Endometrial microvascular endothelial cells (primary cell): ENCODE results near the gene NKRF. TPM values are rescaled to one million over a fixed set of nuclear protein-coding genes. Genes with fewer than 3 reads are reported as not detected.
"Not testable (repeated sequence)": the region's sequence is repeated elsewhere in the genome, so short reads cannot be mapped to it uniquely, and the experiment has no call there.

ENCODE experiments used
- in situ Hi-C: cut with HindIII; loops from 2 replicates; pipeline ENCODE4 v1.10.0; 2017; ENCODE audit warnings: low sequenced_read_pairs, low pct_unique_long_range_greater_than_20kb; ENCODE audit errors: inconsistent ontology term
- total RNA-seq: library from RNA; depleted of rRNA; stranded (reverse); fragments of >200 nt; gene quantifications from one replicate; pipeline ENCODE4 v1.2.3, GENCODE V29; 2015; ENCODE audit errors: inconsistent ontology term

The NKRF gene
- total RNA-seq, result 6.0 TPM

GRCh38 chrX:119606280-119607017 lies at the start of gene NKRF:
Gene NKRF (minus strand): TSS chrX:119606424.
- in situ Hi-C loops, result no loop called here

DNA sequence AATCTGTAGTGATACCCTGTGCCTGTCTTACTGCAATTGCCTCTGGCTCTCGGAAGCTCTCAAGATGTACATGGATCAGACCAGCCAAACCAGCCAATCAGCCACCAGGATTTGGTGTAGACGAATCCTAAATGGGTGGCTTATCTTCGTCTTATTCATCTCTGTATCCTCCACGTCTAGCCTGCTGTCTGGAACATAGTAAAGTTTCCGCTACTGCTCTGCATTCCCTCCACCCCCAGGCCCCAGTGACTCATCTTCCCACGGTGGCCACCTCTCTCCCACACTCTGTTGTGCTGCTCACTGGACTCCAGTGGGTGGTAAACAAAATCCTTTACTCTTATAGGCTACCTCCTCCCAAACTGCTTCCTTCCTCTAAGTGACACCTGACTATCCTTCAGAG lies 48.9 kb upstream of the NKRF start:
- in situ Hi-C loops, result no loop called here

- in situ Hi-C loops, result no loop called here
Observed at GRCh38 chrX:119654112-119654531, 47.9 kb upstream of the NKRF start.

DNA sequence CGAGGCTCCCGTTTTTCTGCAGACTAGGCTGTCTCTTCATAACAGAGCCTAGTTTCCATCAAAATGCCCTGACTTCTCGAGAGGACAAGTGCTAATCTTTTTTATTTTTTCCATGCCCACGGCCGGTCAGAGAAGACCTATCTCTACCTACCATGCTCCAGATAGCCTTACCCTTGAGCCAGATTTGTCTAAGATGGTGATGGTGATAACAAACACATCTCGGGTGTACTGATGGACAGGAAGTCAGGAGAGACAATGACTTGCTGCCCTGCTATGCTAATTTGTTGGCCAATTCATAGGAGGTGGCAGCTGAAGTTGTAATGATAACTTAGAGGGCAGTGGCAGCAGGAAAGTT lies 42.2 kb upstream of the NKRF start:
- in situ Hi-C loops, result no loop called here

- in situ Hi-C loops, result no loop called here
Observed at GRCh38 chrX:119647552-119648420, 41.6 kb upstream of the NKRF start.

DNA sequence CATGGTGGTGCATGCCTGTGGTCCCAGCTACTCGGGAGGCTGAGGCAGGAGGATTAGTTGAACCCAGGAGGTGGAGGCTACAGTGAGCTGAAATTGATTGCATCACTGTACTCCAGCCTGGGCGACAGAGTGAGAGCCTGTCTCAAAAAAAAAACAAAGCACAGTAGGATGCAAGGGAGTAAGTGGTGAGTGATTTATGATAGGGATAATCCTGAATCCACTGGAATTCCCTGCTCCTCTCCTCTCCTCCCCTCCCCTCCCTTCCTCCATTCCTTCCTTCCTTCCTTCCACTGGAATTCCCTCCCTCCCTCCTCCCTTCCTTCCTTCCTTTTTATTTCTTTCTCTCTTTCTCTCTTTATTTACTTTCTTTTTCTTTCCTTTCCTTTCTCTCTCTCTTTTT lies 40.9 kb upstream of the NKRF start:
- in situ Hi-C loops, result no loop called here

- in situ Hi-C loops, result no loop called here
Observed at GRCh38 chrX:119646515-119646914, 40.3 kb upstream of the NKRF start.

DNA sequence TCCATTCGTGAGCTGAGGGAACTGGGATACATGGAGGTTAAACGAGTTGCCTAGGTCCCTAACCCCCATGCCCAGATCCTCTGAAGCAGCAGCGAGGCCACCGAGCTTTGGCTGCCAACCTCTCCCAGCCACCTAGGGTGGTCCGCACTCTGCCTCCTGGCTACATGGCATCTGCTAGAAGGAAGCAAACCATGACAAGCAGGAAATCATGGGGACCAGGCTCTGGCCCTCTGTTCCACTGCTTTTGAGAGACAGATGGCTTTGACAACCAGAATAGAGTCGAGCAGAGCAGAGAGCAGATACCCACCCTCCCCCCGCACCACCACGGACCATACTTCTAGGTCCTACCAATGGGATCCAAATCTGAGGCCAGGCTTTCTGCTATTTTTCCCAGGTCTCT lies 37.5 kb upstream of the NKRF start:
- in situ Hi-C loops, result no loop called here

DNA sequence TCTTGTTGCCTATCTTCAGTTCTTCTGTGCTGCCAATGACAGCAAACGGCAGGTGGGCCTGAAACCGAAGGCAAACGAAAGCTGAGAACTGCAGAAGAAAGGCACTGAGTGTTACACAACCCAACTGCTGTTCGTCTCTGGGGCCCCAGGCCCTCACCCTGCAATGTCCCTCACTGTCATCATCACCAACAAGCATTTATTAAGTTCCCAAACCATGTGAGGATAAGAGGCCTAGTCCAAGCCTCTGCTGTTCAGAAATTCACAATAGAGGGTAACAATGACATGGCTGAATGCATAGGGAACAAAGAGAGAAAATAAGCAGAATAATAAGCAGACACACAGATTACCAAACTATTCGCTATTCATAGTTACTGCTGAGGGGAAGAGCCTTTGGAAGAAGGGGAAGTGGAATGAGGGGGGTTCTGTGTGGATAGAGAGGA lies 34.5 kb upstream of the NKRF start:
- in situ Hi-C loops, result no loop called here

DNA sequence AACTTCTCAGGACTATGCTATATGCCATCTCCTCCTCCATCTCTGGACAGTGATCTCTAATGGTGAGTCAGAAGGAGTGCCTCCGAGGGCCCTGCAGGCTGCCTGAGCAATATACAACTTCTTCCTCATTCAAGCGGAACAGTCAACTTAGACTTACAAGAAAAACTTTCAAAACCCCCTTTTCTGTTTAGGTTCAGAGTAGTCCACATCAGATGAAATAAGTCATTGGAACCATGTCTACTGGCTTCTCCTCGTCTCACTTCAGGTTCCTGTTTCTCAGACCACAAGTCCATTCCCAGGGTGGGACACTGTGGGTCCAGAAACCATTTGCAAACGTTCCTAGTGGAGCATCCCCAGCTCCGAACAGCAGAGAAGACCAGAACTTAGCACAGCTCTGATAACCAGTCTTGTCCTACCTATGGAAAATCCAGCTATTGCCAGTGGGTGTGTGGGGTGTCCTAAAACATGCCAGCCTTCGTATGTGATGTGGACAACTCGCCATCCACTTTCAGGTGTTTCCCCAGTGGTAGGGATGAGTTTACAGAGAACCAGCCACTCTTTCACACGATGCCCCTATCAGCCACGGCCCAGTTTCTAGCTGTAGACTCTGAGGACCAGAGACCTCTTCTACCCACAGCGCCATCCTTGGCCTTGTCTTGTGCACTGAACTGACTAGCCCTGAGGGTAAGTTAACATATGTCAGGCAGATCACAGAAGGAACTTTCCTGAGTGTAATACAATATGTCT lies 32.7 kb upstream of the NKRF start:
- in situ Hi-C loops, result no loop called here

- in situ Hi-C loops, result not testable (repeated sequence)
Observed at GRCh38 chrX:119637421-119637820, 31.2 kb upstream of the NKRF start.

DNA sequence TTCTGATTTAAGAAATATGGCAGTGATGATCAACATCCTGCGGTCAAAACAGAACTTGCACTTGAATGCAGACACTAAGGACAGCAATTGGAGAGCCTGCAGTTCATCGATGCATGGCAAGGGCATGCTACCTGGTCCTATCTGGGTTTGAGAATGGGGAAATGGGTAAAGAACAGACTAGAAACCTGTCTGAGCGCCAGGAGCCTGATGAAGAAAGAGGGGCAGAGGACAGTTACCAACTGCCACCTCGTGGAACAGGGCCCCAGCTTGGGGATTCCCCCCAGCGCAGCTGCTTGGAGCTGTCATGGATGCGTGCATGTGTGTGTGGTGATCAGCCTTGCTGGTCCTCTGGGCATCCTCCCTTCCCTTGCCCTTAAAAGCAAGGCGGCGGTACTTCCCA lies 30.2 kb upstream of the NKRF start:
- in situ Hi-C loops, result no loop called here

DNA sequence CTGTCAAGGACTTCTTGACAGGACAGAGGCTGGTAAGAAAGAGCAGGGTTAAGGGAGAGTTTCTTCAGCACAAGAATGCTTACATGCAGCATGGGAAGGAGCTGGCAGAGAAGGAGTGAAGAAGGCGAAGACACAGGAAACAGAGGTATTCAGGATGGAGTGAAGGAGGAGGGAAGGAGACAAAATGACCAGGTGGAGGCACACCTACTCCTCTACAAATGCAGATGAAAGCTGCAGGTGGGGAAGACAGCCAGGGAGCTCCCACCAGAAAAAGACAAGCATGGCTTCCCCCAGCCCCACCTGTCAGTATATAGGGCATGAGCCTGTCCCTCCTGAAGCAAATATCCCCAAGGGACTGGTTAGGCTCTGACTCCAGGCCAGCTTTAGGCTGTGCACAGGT lies 29.6 kb upstream of the NKRF start:
- in situ Hi-C loops, result no loop called here

DNA sequence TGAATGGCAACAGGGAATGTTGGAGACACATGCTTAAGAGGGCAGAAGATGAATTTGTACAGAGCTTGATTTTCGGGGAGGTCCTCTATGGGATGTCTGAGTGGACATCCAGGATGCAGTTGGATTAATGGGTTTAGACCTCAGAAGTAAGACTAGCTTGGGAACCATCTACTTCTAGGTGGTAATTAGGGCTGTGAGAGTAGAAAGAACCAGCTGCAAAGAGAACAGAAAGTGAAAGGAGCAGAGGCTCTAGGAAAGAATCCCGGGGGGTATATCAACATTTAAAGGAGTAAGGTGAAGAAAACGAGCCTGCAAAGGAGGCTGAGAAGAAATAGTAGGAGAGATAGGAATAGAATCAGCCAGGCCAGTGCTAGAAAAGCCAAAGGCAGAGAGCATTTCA lies 29.0 kb upstream of the NKRF start:
- in situ Hi-C loops, result no loop called here

- in situ Hi-C loops, result no loop called here
Observed at GRCh38 chrX:119625843-119626242, 19.6 kb upstream of the NKRF start.

DNA sequence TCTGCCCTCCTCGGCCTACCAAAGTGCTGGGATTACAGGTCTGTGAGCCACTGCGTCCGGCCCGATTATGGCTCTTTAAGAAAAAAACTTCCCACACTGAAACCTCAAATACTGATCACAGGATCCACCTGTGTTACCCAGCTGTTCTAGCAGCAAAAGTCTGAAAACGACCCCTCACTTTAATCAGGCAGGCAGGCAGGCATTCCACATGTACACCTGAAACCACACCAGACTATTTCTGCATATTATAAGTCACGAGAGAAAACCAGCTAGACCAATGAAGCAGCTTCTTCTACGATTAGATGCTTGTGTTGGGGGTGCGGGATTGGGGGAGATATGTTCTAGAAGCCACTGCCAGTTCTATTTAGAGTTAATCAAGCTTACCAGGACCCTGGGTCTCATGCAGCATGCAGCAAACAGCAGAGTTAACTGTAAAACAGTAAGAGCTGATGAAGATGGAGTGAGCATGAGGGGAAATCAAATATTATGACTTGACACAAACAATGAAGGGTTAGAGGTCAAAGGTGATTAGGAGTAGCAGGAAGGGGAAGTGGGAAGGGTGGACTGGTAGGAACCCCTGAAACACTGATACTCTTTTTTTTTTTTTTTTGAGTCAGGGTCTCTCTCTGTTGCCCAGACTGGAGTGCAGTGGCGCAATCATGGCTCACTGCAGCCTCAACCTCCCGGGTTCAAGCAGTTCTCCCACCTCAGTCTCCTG lies 18.9 kb upstream of the NKRF start:
- in situ Hi-C loops, result no loop called here

DNA sequence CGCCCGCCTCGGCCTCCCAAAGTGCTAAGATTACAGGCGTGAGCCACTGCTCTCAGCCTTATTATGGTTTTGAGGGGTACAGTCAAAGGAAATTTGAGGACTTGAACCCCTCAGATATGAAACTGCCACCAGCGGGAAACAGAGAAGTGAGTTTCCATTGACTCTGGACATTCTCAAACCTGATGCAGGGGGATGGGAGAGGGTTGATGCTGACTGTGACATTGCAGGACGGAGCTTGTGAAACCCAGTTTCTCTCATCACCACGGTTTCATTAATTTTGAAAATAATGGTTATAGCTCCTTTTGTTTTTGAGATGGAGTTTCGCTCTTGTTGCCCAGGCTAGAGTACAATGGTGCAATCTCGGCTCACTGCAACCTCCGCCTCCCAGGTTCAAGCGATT lies 18.2 kb upstream of the NKRF start:
- in situ Hi-C loops, result no loop called here

DNA sequence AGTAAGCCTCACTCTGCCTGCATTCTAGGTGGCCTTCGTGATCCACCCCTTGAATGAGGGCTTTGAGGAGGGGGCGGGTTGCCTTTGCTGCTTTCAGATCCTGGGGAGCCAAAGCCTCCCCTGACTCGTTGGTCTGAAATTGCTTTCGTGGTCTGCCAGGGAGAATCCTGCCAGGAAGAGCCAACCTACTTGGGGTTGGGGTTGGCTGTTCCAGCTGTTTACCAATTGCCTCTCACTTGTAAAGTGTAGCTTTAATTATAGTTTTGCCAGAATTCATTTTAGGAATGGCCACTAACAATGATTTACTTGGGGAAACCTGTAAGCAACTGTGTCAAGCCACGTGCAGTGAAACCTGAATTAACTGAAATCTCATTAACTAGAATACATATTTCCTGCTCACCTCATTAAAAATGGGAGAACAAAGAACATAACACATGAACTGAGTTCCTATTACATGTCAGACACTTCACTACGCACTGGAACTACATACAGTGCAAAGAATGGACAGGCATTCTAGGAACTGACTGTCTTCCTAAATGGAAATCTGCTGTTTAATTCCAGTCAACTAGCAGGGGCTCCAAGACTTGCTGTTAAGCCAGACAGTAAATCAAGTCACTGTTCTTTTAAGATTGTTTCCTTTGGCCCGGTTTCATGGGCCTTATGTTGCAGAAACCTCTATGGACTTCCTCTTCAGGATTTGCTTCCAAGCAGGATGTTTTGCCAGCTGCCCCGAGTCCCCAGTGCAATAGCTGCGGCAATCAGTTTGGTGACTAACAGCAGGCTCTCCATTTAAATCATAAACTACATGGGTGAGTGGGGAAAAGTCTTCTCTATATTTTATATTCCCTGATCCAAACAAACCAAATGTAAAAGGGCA lies 16.4 kb upstream of the NKRF start:
- in situ Hi-C loops, result no loop called here
